ENCODE measurements around the gene PIGK. TPM values are rescaled to one million over a fixed set of nuclear protein-coding genes. Genes with fewer than 3 reads are reported as not detected.

PIGK gene
- total and polyA plus RNA-seq, 5 donors from 2014 or later, result 18.4 to 68.9 (median 55.9) TPM

GRCh38 chr1:77051425-77051824 lies 167.8 kb downstream of the PIGK start:
- H3K36me3 Mint-ChIP-seq, result no peaks in the 10 kb centered on the region
- no peaks in the 10 kb centered on the region for H3K9me3 ChIP-seq (ENCODE audit: control insufficient read depth in 2 of 2, low read length in 2 of 2)
- no peak for ATAC-seq (ENCODE audit: low read depth in 2 of 2)

GRCh38 chr1:77048615-77049005 lies 170.6 kb downstream of the PIGK start:
- H3K4me1 ChIP-seq (ENCODE audit: control insufficient read depth, insufficient read depth, low read length, poor library complexity, severe bottlenecking), result no peaks in the 10 kb centered on the region
- no peaks in the 10 kb centered on the region for H3K9me3 ChIP-seq (ENCODE audit: control insufficient read depth in 2 of 2, low read length in 2 of 2)
- Mint-ChIP-seq H3K27me3 (peaks cover 6% of the 10 kb centered on the region), H3K36me3 (no peaks in the 10 kb centered on the region), H3K9me3 (peaks cover 0 to 2% (median 0%) of the 10 kb centered on the region in 7 donors), H3K4me1 (peaks cover 6 to 13% (median 8%) of the 10 kb centered on the region in 4 donors), H3K4me3 (no peak overlapping the region), H3K27ac (no peak overlapping the region)
- H3K4me3 ChIP-seq (ENCODE audit: low read depth, low read length), result no peak overlapping the region
- peaks cover 3% of the 10 kb centered on the region for H3K27me3 ChIP-seq (ENCODE audit: control insufficient read depth, insufficient read depth, low read length)
- no peaks in the 10 kb centered on the region for H3K36me3 ChIP-seq (ENCODE audit: control insufficient read depth, insufficient read depth, low read length)
- no peak for DNase-seq
- no peak for ATAC-seq (ENCODE audit: low read depth in 2 of 2)
- H3K27ac ChIP-seq (ENCODE audit: insufficient read depth, low read length, poor library complexity, severe bottlenecking), result no peak overlapping the region

More at GRCh38 chr1:77051425-77051824, 167.8 kb downstream of the PIGK start:
- peaks cover 6 to 13% (median 8%) of the 10 kb centered on the region in 4 donors for H3K4me1 Mint-ChIP-seq
- peaks cover 0 to 6% (median 0%) of the 10 kb centered on the region in 7 donors for H3K9me3 Mint-ChIP-seq
- Histone ChIP-seq H3K27me3 (ENCODE audit: control insufficient read depth, insufficient read depth, low read length) (peaks cover 3% of the 10 kb centered on the region), H3K4me3 (ENCODE audit: low read depth, low read length) (no peak overlapping the region), H3K27ac (ENCODE audit: insufficient read depth, low read length, poor library complexity, severe bottlenecking) (no peak overlapping the region), H3K4me1 (ENCODE audit: control insufficient read depth, insufficient read depth, low read length, poor library complexity, severe bottlenecking) (no peaks in the 10 kb centered on the region), H3K36me3 (ENCODE audit: control insufficient read depth, insufficient read depth, low read length) (no peaks in the 10 kb centered on the region)
- H3K27me3 Mint-ChIP-seq, result peaks cover 10% of the 10 kb centered on the region
- no peak overlapping the region for H3K27ac Mint-ChIP-seq
- no peak overlapping the region for H3K4me3 Mint-ChIP-seq
- no peak for DNase-seq

GRCh38 chr1:77047978-77048614 lies 171.1 kb downstream of the PIGK start:
- Histone ChIP-seq H3K27me3 (ENCODE audit: control insufficient read depth, insufficient read depth, low read length) (peaks cover 3% of the 10 kb centered on the region), H3K27ac (ENCODE audit: insufficient read depth, low read length, poor library complexity, severe bottlenecking) (no peak overlapping the region), H3K4me1 (ENCODE audit: control insufficient read depth, insufficient read depth, low read length, poor library complexity, severe bottlenecking) (no peaks in the 10 kb centered on the region), H3K36me3 (ENCODE audit: control insufficient read depth, insufficient read depth, low read length) (no peaks in the 10 kb centered on the region), H3K4me3 (ENCODE audit: low read depth, low read length) (peak overlapping the region; percentile 14), H3K9me3 (ENCODE audit: control insufficient read depth in 2 of 2, low read length in 2 of 2) (no peaks in the 10 kb centered on the region)
- DNase-seq (no peak), ATAC-seq (ENCODE audit: low read depth in 2 of 2) (no peak)
- H3K27ac Mint-ChIP-seq, result no peak overlapping the region
- peak overlapping the region in 1 of 4 donors; percentile 3 for H3K4me3 Mint-ChIP-seq
- peaks cover 6% of the 10 kb centered on the region for H3K27me3 Mint-ChIP-seq
- peaks cover 6 to 13% (median 8%) of the 10 kb centered on the region in 4 donors for H3K4me1 Mint-ChIP-seq
- H3K9me3 Mint-ChIP-seq, result peaks cover 0 to 2% (median 0%) of the 10 kb centered on the region in 7 donors
- no peaks in the 10 kb centered on the region for H3K36me3 Mint-ChIP-seq

GRCh38 chr1:77047575-77047974 lies 171.7 kb downstream of the PIGK start:
- Histone ChIP-seq H3K36me3 (ENCODE audit: control insufficient read depth, insufficient read depth, low read length) (no peaks in the 10 kb centered on the region), H3K9me3 (ENCODE audit: control insufficient read depth in 2 of 2, low read length in 2 of 2) (no peaks in the 10 kb centered on the region), H3K27ac (ENCODE audit: insufficient read depth, low read length, poor library complexity, severe bottlenecking) (no peak overlapping the region), H3K27me3 (ENCODE audit: control insufficient read depth, insufficient read depth, low read length) (peaks cover 3% of the 10 kb centered on the region), H3K4me3 (ENCODE audit: low read depth, low read length) (no peak overlapping the region), H3K4me1 (ENCODE audit: control insufficient read depth, insufficient read depth, low read length, poor library complexity, severe bottlenecking) (no peaks in the 10 kb centered on the region)
- no peak overlapping the region for H3K27ac Mint-ChIP-seq
- H3K4me1 Mint-ChIP-seq, result peaks cover 6 to 13% (median 8%) of the 10 kb centered on the region in 4 donors
- peaks cover 0 to 2% (median 0%) of the 10 kb centered on the region in 7 donors for H3K9me3 Mint-ChIP-seq
- H3K4me3 Mint-ChIP-seq, result no peak overlapping the region
- ATAC-seq (ENCODE audit: low read depth in 2 of 2) (no peak), DNase-seq (no peak)
- H3K27me3 Mint-ChIP-seq, result peaks cover 6% of the 10 kb centered on the region
- no peaks in the 10 kb centered on the region for H3K36me3 Mint-ChIP-seq

GRCh38 chr1:77044133-77044849 lies 174.9 kb downstream of the PIGK start:
- Histone ChIP-seq H3K36me3 (ENCODE audit: control insufficient read depth, insufficient read depth, low read length) (no peaks in the 10 kb centered on the region), H3K4me3 (ENCODE audit: low read depth, low read length) (no peak overlapping the region), H3K9me3 (ENCODE audit: control insufficient read depth in 2 of 2, low read length in 2 of 2) (no peaks in the 10 kb centered on the region), H3K4me1 (ENCODE audit: control insufficient read depth, insufficient read depth, low read length, poor library complexity, severe bottlenecking) (no peaks in the 10 kb centered on the region), H3K27ac (ENCODE audit: insufficient read depth, low read length, poor library complexity, severe bottlenecking) (no peak overlapping the region), H3K27me3 (ENCODE audit: control insufficient read depth, insufficient read depth, low read length) (peaks cover 3% of the 10 kb centered on the region)
- peaks cover 6% of the 10 kb centered on the region for H3K27me3 Mint-ChIP-seq
- no peak for ATAC-seq (ENCODE audit: low read depth in 2 of 2)
- no peak for DNase-seq
- H3K4me1 Mint-ChIP-seq, result peaks cover 6 to 13% (median 8%) of the 10 kb centered on the region in 4 donors
- H3K4me3 Mint-ChIP-seq, result no peak overlapping the region
- no peaks in the 10 kb centered on the region for H3K36me3 Mint-ChIP-seq
- no peaks in the 10 kb centered on the region for H3K9me3 Mint-ChIP-seq
- H3K27ac Mint-ChIP-seq, result no peak overlapping the region

- no peaks in the 10 kb centered on the region for H3K4me1 ChIP-seq (ENCODE audit: control insufficient read depth, insufficient read depth, low read length, poor library complexity, severe bottlenecking)
- H3K27me3 ChIP-seq (ENCODE audit: control insufficient read depth, insufficient read depth, low read length), result no peaks in the 10 kb centered on the region
- H3K4me3 Mint-ChIP-seq, result no peak overlapping the region
- peaks cover 0 to 4% of the 10 kb centered on the region in 2 experiments for H3K9me3 ChIP-seq (ENCODE audit: control insufficient read depth in 2 of 2, low read length in 2 of 2)
- no peaks in the 10 kb centered on the region for H3K4me1 Mint-ChIP-seq
- no peak overlapping the region for H3K27ac ChIP-seq (ENCODE audit: insufficient read depth, low read length, poor library complexity, severe bottlenecking)
- H3K9me3 Mint-ChIP-seq, result peaks cover 0 to 7% (median 2%) of the 10 kb centered on the region in 7 donors
- ATAC-seq (ENCODE audit: low read depth in 2 of 2) (no peak), DNase-seq (no peak)
- no peaks in the 10 kb centered on the region for H3K36me3 ChIP-seq (ENCODE audit: control insufficient read depth, insufficient read depth, low read length)
- no peaks in the 10 kb centered on the region for H3K36me3 Mint-ChIP-seq
- H3K4me3 ChIP-seq (ENCODE audit: low read depth, low read length), result no peak overlapping the region
- H3K27me3 Mint-ChIP-seq, result no peaks in the 10 kb centered on the region
- H3K27ac Mint-ChIP-seq, result no peak overlapping the region
Measured at GRCh38 chr1:77040826-77041225, 178.4 kb downstream of the PIGK start.

GRCh38 chr1:77039739-77040138 lies 179.5 kb downstream of the PIGK start:
- ATAC-seq (ENCODE audit: low read depth in 2 of 2), result no peak
- no peaks in the 10 kb centered on the region for H3K27me3 Mint-ChIP-seq
- no peaks in the 10 kb centered on the region for H3K27me3 ChIP-seq (ENCODE audit: control insufficient read depth, insufficient read depth, low read length)
- H3K4me3 ChIP-seq (ENCODE audit: low read depth, low read length), result no peak overlapping the region
- peaks cover 0 to 4% of the 10 kb centered on the region in 2 experiments for H3K9me3 ChIP-seq (ENCODE audit: control insufficient read depth in 2 of 2, low read length in 2 of 2)
- no peak overlapping the region for H3K27ac ChIP-seq (ENCODE audit: insufficient read depth, low read length, poor library complexity, severe bottlenecking)
- H3K4me1 ChIP-seq (ENCODE audit: control insufficient read depth, insufficient read depth, low read length, poor library complexity, severe bottlenecking), result no peaks in the 10 kb centered on the region
- no peaks in the 10 kb centered on the region for H3K36me3 ChIP-seq (ENCODE audit: control insufficient read depth, insufficient read depth, low read length)
- DNase-seq, result no peak
- peaks cover 0 to 7% (median 2%) of the 10 kb centered on the region in 7 donors for H3K9me3 Mint-ChIP-seq
- no peaks in the 10 kb centered on the region for H3K4me1 Mint-ChIP-seq
- H3K27ac Mint-ChIP-seq, result no peak overlapping the region
- H3K36me3 Mint-ChIP-seq, result no peaks in the 10 kb centered on the region
- no peak overlapping the region for H3K4me3 Mint-ChIP-seq

All from CD4-positive, CD25-positive, alpha-beta regulatory T cell (primary cell).